ENCODE measurements around the gene MAST4. TPM values are rescaled to one million over a fixed set of nuclear protein-coding genes. Genes with fewer than 3 reads are reported as not detected.
A peak's percentile ranks its signal among the peaks of the same experiment; 100 is the strongest.

MAST4 gene
- total RNA-seq, 2 donors from 2014 or later = 50.4 to 60.6 TPM

DNA sequence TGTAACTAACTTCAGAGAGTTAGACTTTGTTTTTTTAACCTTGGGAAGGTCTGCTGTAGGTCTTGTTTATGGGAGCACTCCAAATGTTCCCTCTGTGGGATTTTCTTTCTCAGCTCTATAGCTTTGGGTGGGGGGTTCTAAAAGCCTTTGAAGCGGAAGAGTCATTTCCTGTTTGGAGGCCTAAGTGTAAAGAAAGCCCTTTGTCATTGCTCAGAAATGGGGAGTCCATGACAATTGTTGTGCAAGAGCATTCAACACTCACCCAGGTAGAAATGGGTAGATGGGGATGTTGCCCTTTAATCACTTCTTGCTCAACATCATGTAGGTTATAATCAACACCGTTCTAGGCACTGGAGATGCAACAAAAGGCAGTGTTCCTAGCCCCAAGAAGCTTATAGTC, 30.3 kb upstream of the MAST4 start:
- no peaks in the 10 kb centered on the region for H3K9me3 ChIP-seq
- TF ChIP-seq, protein P1, sequence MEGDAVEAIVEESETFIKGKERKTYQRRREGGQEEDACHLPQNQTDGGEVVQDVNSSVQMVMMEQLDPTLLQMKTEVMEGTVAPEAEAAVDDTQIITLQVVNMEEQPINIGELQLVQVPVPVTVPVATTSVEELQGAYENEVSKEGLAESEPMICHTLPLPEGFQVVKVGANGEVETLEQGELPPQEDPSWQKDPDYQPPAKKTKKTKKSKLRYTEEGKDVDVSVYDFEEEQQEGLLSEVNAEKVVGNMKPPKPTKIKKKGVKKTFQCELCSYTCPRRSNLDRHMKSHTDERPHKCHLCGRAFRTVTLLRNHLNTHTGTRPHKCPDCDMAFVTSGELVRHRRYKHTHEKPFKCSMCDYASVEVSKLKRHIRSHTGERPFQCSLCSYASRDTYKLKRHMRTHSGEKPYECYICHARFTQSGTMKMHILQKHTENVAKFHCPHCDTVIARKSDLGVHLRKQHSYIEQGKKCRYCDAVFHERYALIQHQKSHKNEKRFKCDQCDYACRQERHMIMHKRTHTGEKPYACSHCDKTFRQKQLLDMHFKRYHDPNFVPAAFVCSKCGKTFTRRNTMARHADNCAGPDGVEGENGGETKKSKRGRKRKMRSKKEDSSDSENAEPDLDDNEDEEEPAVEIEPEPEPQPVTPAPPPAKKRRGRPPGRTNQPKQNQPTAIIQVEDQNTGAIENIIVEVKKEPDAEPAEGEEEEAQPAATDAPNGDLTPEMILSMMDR (IDR thresholded peaks at IDR 0.05) = no peak
- DNase-seq (ENCODE audit: low spot score) = no peak
- no peaks in the 10 kb centered on the region for H3K4me1 ChIP-seq
- no peak overlapping the region for H3K27ac ChIP-seq
- H3K27me3 ChIP-seq = no peaks in the 10 kb centered on the region
- no peaks in the 10 kb centered on the region for H3K36me3 ChIP-seq
- no peak overlapping the region for H3K4me3 ChIP-seq

DNA sequence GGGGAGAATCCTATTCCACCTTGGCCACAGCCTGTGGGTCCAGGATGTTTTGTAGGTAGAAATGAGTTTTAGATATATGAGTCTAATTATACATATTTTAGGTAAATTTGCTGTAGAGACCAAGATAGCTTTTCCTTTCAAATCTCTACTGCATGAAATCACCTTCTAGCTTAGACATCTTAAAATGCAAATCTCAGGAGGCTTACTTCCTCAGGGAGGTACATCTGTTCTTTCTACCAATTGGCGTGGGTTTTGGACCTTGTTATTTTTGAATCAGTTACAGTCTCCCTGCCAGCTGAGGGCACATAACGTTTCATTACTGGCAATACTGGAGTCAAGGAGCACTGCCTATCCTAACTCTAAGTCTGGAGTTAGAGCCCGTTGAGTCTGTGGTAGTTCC, 28.7 kb upstream of the MAST4 start:
- no peaks in the 10 kb centered on the region for H3K9me3 ChIP-seq
- no peaks in the 10 kb centered on the region for H3K27me3 ChIP-seq
- H3K4me3 ChIP-seq = no peak overlapping the region
- no peaks in the 10 kb centered on the region for H3K36me3 ChIP-seq
- TF ChIP-seq, protein P1 (IDR thresholded peaks at IDR 0.05) = no peak
- DNase-seq (ENCODE audit: low spot score) = no peak
- H3K4me1 ChIP-seq = no peaks in the 10 kb centered on the region
- no peak overlapping the region for H3K27ac ChIP-seq

DNA sequence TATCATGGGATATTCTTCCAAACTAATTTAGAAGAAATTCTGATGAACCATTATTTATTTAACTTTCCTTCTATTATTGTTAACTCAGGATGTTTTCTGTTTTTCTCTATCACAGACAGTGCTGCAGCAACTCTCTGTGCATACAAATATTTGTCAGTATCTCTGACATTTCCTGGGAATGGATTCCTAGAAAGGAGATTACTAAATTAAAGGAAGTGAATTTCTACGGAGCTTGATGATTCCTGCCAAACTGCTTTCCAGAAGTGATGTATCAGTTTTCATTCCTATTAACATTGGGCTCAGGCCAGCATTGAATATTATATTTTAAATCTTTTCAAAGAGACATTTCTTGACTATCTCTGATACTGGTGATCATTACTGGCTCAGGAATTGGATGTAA, 26.0 kb upstream of the MAST4 start:
- Histone ChIP-seq H3K4me1 (no peaks in the 10 kb centered on the region), H3K27ac (no peak overlapping the region), H3K36me3 (no peaks in the 10 kb centered on the region), H3K9me3 (no peaks in the 10 kb centered on the region), H3K4me3 (no peak overlapping the region), H3K27me3 (no peaks in the 10 kb centered on the region)
- TF ChIP-seq, protein P1 (IDR thresholded peaks at IDR 0.05) = no peak
- no peak for DNase-seq (ENCODE audit: low spot score)

DNA sequence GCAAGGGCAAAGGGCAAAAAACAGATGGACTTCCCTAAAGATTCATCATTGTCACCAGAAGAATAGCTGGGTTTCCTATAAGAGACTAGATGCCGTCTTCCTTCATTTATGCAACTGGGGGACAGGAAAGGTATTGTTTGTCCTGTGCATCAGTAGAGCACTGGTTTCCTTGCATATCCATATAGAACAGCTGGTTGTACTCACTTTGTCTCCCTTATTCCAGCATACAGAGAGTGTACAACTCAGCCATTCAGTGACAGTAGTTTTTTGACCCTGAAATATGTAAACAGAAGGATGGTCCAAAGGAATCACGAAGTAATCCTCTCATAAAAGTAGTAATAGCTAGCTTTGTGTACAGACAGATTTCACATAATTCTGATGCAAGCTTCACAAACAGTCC, 22.5 kb upstream of the MAST4 start:
- no peaks in the 10 kb centered on the region for H3K9me3 ChIP-seq
- no peaks in the 10 kb centered on the region for H3K4me1 ChIP-seq
- H3K36me3 ChIP-seq = no peaks in the 10 kb centered on the region
- no peak overlapping the region for H3K4me3 ChIP-seq
- TF ChIP-seq, protein P1 (IDR thresholded peaks at IDR 0.05) = no peak
- H3K27ac ChIP-seq = no peak overlapping the region
- no peaks in the 10 kb centered on the region for H3K27me3 ChIP-seq
- no peak for DNase-seq (ENCODE audit: low spot score)

DNA sequence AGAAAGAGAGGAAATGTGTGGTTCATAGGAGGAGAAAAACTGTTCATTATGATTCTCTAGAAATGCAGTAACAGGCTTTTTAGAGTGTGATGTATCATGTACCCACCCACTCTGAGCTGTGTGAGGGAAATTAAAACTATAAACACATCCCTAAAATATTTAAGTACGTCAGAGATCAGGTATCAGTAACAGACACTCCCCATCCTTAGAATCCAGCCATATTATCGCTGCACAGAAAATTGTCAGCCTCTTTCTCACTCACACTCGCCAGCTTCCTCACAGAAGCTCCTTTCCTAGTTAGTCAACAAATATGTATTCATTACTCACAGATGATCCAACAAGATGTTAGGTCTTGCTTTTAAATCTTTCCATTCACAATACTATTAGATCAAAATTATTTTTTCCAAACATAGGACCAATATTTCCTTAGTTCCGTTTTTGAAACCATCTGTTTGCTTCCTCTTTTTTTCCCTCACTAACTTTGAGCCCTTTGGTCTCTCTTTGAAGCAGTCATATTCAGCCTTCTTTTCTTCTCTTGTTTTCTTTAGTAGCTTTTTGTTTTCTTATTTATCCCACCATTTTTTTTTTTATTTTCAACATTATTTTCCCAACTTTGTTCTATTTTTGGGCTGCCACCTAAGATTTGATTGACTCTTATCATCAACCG, 13.6 kb upstream of the MAST4 start:
- Histone ChIP-seq H3K27ac (peak overlapping the region; percentile 7 to 54), H3K9me3 (no peaks in the 10 kb centered on the region), H3K4me3 (no peak overlapping the region), H3K27me3 (no peaks in the 10 kb centered on the region), H3K36me3 (no peaks in the 10 kb centered on the region), H3K4me1 (peaks cover 0 to 20% of the 10 kb centered on the region in 2 donors)
- TF ChIP-seq, protein P1 (IDR thresholded peaks at IDR 0.05) = no peak
- DNase-seq (ENCODE audit: low spot score) = no peak

DNA sequence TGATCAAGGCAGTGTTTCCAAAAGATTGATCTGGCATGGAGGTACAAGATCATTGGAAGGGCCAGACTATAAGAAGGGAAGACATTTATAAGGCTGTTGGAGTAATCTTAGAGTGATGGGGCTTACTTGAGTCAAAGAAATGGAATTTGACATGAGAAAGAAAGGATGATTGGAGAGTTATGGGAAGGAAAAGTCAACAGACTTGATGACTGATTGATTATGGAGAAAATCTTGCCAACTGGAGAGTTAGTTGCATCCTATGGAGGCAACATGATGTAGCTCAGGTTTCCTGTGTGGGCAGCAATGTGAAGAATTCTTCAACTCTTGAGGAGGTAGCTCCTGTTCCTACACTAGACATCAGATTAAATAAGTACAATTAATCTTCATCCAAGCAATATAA, 10.9 kb upstream of the MAST4 start:
- no peaks in the 10 kb centered on the region for H3K27me3 ChIP-seq
- no peaks in the 10 kb centered on the region for H3K9me3 ChIP-seq
- peaks cover 0 to 11% of the 10 kb centered on the region in 2 donors for H3K4me1 ChIP-seq
- TF ChIP-seq, protein P1 (IDR thresholded peaks at IDR 0.05) = no peak
- no peak overlapping the region for H3K4me3 ChIP-seq
- DNase-seq (ENCODE audit: low spot score) = no peak
- H3K27ac ChIP-seq = no peak overlapping the region
- H3K36me3 ChIP-seq = no peaks in the 10 kb centered on the region
